Ovary (tissue), 9 donors: ENCODE measurements around the gene GUCA2A. TPM values are rescaled to one million over a fixed set of nuclear protein-coding genes. Genes with fewer than 3 reads are reported as not detected.

ENCODE experiments used
- DNase-seq, 5 donors: peaks; one replicate each; pipeline ENCODE4 v3.0.0-alpha.2; 2019 to 2020
- H3K27ac ChIP-seq, 2 donors: fragments of 200-600 bp; one replicate each; pipeline versions ENCODE4 v1.5.1 to v1.8.0; 2019 to 2022
- H3K27me3 ChIP-seq: fragments of 200-600 bp; one replicate; pipeline ENCODE4 v1.8.0; 2022
- H3K36me3 ChIP-seq: fragments of 200-600 bp; sonication (generic); one replicate; pipeline ENCODE4 v1.5.1; 2019
- H3K4me1 ChIP-seq: one replicate; pipeline ENCODE4 v1.8.1; 2013; ENCODE audit warnings: mild to moderate bottlenecking, moderate library complexity; ENCODE audit not compliant: insufficient read depth
- H3K4me3 ChIP-seq: fragments of 200-600 bp; sonication (generic); one replicate; pipeline ENCODE4 v1.5.1; 2017
- H3K9me3 ChIP-seq, 2 donors: fragments of 200-600 bp in 1 of 2; sonication (generic) in 1 of 2; one replicate each; pipeline versions ENCODE4 v1.5.1 to v1.8.1; 2013 to 2019; ENCODE audit warnings: mild to moderate bottlenecking in 1 of 2, moderate library complexity in 1 of 2
- CTCF ChIP-seq, 3 donors: fragments of 450-650 bp in 2 of 3; fragments of 200-600 bp in 1 of 3; IDR thresholded peaks; one replicate each; pipeline versions ENCODE4 v1.5.1 to v1.8.0; 2016 to 2022; ENCODE audit warnings: antibody characterized with exemption in 3 of 3, mild to moderate bottlenecking in 1 of 3
- EP300 ChIP-seq: sonication (generic); formaldehyde crosslinking; IDR thresholded peaks from one replicate; pipeline ENCODE4 v1.6.1; 2017; ENCODE audit warnings: antibody characterized with exemption
- POLR2A ChIP-seq: fragments of 450-650 bp; IDR thresholded peaks from one replicate; pipeline ENCODE4 v1.6.1; 2017; ENCODE audit warnings: antibody characterized with exemption, mild to moderate bottlenecking, moderate library complexity
- WGBS, 3 donors: extraction: QIAGEN DNeasy Blood & Tissue Kit in 1 of 3; methylation state at CpG; one replicate each; pipeline versions ENCODE4 v1.1.5 to v1.1.7; 2013 to 2017; 5-methylcytosine and 5-hydroxymethylcytosine counted together
- intact Hi-C, 4 donors: fragments of 100-400 bp; cut with DNase I; formaldehyde crosslinking; loops; one replicate each; pipeline versions ENCODE4 v1.11.0 to v1.15.1; 2022 to 2023
- polyA plus RNA-seq, 2 donors: library from polyadenylated mRNA; stranded (reverse); fragments of 200-250 nt in 1 of 2; fragments of 350-450 nt in 1 of 2; fragmentation: Illumina TruSeq in 1 of 2; extraction: RNeasy Lipid Tissue Mini Kit (QIAGEN cat#74804) in 1 of 2; gene quantifications; one replicate each; pipeline ENCODE4 v1.2.3, GENCODE V29; 2013 to 2014
- total RNA-seq, 7 donors: library from RNA; depleted of rRNA in 2 of 7; stranded (reverse); fragments of >200 nt in 2 of 7; fragmentation: NEBNext Ultra II Directional in 3 of 7; extraction: Animal tissue kit (Norgen Biotek cat#: 25700) in 3 of 7; gene quantifications; one replicate each; pipeline versions ENCODE4 v1.1.0 to v1.2.4, GENCODE V29; 2016 to 2023
- donor health status: DM: no; HTN: no; CAD: no; lungs with moderate emphysema.
- donor health status: DM: no; HTN: no; CAD: no.
- donor health status: Bipolar disorder and iron deficiency.
- donor health status: DM: yes; HTN: yes; CAD: no.
- donor health status: DM: no; HTN: no; CAD: no.
- donor health status: DM: yes; HTN: yes; CAD: no.

Gene GUCA2A
- total and polyA plus RNA-seq, 9 donors: 7.7 TPM; not detected in 8

GRCh38 chr1:42148166-42148565, 16.4 kb downstream of the GUCA2A start:
- no peaks in the 10 kb centered on the region for H3K36me3 ChIP-seq
- TF ChIP-seq EP300: no peak
- no peak for TF ChIP-seq POLR2A
- no peak for TF ChIP-seq CTCF (IDR thresholded peaks at IDR 0.05)
- H3K4me1 ChIP-seq: no peaks in the 10 kb centered on the region
- no peaks in the 10 kb centered on the region for H3K27me3 ChIP-seq
- no peak overlapping the region for H3K27ac ChIP-seq
- intact Hi-C loops: loop anchor here in 1 of 4 donors (10.0 kb wide), 1 partner anchor 927 kb away; no protein-coding TSS in a partner anchor
- WGBS, 3 donors: 61 to 78% (median 73%) methylated on average over 1 of the region's 1 CpG
- DNase-seq: no peak
- no peaks in the 10 kb centered on the region for H3K9me3 ChIP-seq
- no peak overlapping the region for H3K4me3 ChIP-seq

GRCh38 chr1:42146626-42147320, 17.8 kb downstream of the GUCA2A start:
- intact Hi-C loops: loop anchor here in 1 of 4 donors (10.0 kb wide), 1 partner anchor 928 kb away; no protein-coding TSS in a partner anchor
- 7 to 15% (median 12%) methylated on average over 19 of the region's 19 CpGs for whole genome bisulfite sequencing, 3 donors
- H3K36me3 ChIP-seq: no peaks in the 10 kb centered on the region
- no peaks in the 10 kb centered on the region for H3K9me3 ChIP-seq
- peak; percentile 31 to 74 (median 66) for DNase-seq
- no peaks in the 10 kb centered on the region for H3K27me3 ChIP-seq
- H3K27ac ChIP-seq: no peak overlapping the region
- H3K4me1 ChIP-seq: no peaks in the 10 kb centered on the region
- H3K4me3 ChIP-seq: no peak overlapping the region
- peak in 2 of 3 donors; percentile 59 to 67 for TF ChIP-seq CTCF (IDR thresholded peaks at IDR 0.05)
- no peak for TF ChIP-seq EP300
- TF ChIP-seq POLR2A: no peak

GRCh38 chr1:42145764-42146625, 18.6 kb downstream of the GUCA2A start:
- H3K4me1 ChIP-seq: no peaks in the 10 kb centered on the region
- DNase-seq: no peak
- H3K9me3 ChIP-seq: no peaks in the 10 kb centered on the region
- H3K36me3 ChIP-seq: no peaks in the 10 kb centered on the region
- TF ChIP-seq POLR2A (no peak), EP300 (no peak), CTCF (IDR thresholded peaks at IDR 0.05) (no peak)
- intact Hi-C loops: loop anchor here in 1 of 4 donors (10.0 kb wide), 1 partner anchor 929 kb away; no protein-coding TSS in a partner anchor
- WGBS, 3 donors: 15 to 31% (median 18%) methylated on average over 40 to 41 of the region's 41 CpGs
- no peaks in the 10 kb centered on the region for H3K27me3 ChIP-seq
- no peak overlapping the region for H3K4me3 ChIP-seq
- no peak overlapping the region for H3K27ac ChIP-seq

GRCh38 chr1:42145389-42145716, 19.2 kb downstream of the GUCA2A start:
- Histone ChIP-seq H3K4me3 (no peak overlapping the region), H3K36me3 (no peaks in the 10 kb centered on the region), H3K27ac (no peak overlapping the region), H3K9me3 (no peaks in the 10 kb centered on the region), H3K4me1 (no peaks in the 10 kb centered on the region), H3K27me3 (no peaks in the 10 kb centered on the region)
- TF ChIP-seq CTCF (IDR thresholded peaks at IDR 0.05) (no peak), POLR2A (no peak), EP300 (no peak)
- no peak for DNase-seq
- intact Hi-C loops: loop anchor here in 1 of 4 donors (10.0 kb wide), 1 partner anchor 929 kb away; no protein-coding TSS in a partner anchor
- WGBS, 3 donors: 32 to 58% (median 51%) methylated on average over 8 of the region's 8 CpGs
